Measurements from ENCODE around the gene ATP5ME. TPM values are rescaled to one million over a fixed set of nuclear protein-coding genes. Genes with fewer than 3 reads are reported as not detected.

The ATP5ME gene
- total and polyA plus RNA-seq, 2 of the 13 experiments (the other 11 are each of a cell fraction or from before 2014, with no cell fraction given): 305 to 753 TPM

DNA sequence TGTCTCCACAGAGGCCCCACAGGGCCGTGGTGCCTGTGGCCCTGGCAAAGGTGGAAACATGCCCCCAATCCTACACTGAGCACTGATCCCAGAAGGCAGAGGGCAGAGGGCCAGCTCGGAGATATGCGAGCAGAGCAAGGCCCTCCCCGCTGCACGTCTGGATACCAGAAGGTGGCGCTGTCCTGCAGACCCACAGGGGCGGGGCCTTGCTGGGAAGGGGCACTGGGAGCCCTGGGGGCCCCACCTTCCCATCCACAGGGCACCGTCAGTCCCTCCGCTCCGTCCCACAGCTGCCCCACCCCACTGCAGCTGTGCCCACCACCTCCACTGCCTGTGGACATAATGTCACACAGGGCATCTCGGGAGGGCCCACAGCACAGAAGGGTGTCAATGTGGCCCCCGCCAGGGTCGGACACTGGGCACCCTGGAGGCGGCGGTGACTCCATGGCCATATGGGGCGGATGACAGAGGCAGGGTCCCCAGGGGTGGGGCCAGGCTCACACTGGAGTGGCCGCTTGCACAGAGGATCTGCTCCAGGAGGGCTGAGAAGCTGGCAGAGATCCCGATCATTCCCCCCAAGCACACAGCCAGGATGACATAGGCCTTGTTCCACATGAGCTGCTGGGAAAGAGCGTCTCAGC lies 10.0 kb upstream of the ATP5ME start (continued):
- TF ChIP-seq ZNF556 (CRISPR knock-in tag; IDR thresholded peaks at IDR 0.05; ENCODE audit: borderline replicate concordance) (no peak; the same call in 1 of the 2 replicates), NCOR1 (IDR thresholded peaks at IDR 0.05; ENCODE audit: borderline replicate concordance, low read length) (no peak), FOXA1 (IDR thresholded peaks at IDR 0.05) (no peak), FOXA1 (CRISPR knock-in tag; IDR thresholded peaks at IDR 0.05) (no peak), ZNF883 (CRISPR knock-in tag; IDR thresholded peaks at IDR 0.05; ENCODE audit: not compliant biosample characterization) (no peak), WIZ (CRISPR knock-in tag; IDR thresholded peaks at IDR 0.05) (no peak), NR2F6 (IDR thresholded peaks at IDR 0.05) (no peak), NR2F6 (CRISPR knock-in tag; IDR thresholded peaks at IDR 0.05) (peak; percentile 51; the same call in 1 of the 2 replicates), HNRNPK (IDR thresholded peaks at IDR 0.05; ENCODE audit: low read depth, low read length, poor library complexity, severe bottlenecking) (no peak), MED1 (CRISPR knock-in tag; IDR thresholded peaks at IDR 0.05) (no peak), ZNF160 (CRISPR knock-in tag; IDR thresholded peaks at IDR 0.05) (no peak), CEBPG (CRISPR knock-in tag; IDR thresholded peaks at IDR 0.05) (no peak), ZNF546 (CRISPR knock-in tag; conservative IDR thresholded peaks at IDR 0.05) (no peak), HMGA1 (CRISPR knock-in tag; conservative IDR thresholded peaks at IDR 0.05) (no peak), SOX13 (IDR thresholded peaks at IDR 0.05) (no peak), SOX13 (CRISPR knock-in tag; conservative IDR thresholded peaks at IDR 0.05 in 1 of 2, IDR thresholded peaks at IDR 0.05 in 1 of 2) (peak in 1 of 2 experiments; percentile 50; a peak in 2 of 4 replicates), TBP (CRISPR knock-in tag; IDR thresholded peaks at IDR 0.05) (no peak), ZNF784 (CRISPR knock-in tag; IDR thresholded peaks at IDR 0.05; ENCODE audit: borderline replicate concordance) (no peak), PCBP1 (IDR thresholded peaks at IDR 0.05; ENCODE audit: borderline replicate concordance, low read depth, low read length) (no peak)
- TF ChIP-seq, protein P1, sequence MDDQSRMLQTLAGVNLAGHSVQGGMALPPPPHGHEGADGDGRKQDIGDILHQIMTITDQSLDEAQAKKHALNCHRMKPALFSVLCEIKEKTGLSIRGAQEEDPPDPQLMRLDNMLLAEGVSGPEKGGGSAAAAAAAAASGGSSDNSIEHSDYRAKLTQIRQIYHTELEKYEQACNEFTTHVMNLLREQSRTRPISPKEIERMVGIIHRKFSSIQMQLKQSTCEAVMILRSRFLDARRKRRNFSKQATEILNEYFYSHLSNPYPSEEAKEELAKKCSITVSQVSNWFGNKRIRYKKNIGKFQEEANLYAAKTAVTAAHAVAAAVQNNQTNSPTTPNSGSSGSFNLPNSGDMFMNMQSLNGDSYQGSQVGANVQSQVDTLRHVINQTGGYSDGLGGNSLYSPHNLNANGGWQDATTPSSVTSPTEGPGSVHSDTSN (CRISPR knock-in tag; IDR thresholded peaks at IDR 0.05; ENCODE audit: borderline replicate concordance): no peak
- TF ChIP-seq, protein P2, sequence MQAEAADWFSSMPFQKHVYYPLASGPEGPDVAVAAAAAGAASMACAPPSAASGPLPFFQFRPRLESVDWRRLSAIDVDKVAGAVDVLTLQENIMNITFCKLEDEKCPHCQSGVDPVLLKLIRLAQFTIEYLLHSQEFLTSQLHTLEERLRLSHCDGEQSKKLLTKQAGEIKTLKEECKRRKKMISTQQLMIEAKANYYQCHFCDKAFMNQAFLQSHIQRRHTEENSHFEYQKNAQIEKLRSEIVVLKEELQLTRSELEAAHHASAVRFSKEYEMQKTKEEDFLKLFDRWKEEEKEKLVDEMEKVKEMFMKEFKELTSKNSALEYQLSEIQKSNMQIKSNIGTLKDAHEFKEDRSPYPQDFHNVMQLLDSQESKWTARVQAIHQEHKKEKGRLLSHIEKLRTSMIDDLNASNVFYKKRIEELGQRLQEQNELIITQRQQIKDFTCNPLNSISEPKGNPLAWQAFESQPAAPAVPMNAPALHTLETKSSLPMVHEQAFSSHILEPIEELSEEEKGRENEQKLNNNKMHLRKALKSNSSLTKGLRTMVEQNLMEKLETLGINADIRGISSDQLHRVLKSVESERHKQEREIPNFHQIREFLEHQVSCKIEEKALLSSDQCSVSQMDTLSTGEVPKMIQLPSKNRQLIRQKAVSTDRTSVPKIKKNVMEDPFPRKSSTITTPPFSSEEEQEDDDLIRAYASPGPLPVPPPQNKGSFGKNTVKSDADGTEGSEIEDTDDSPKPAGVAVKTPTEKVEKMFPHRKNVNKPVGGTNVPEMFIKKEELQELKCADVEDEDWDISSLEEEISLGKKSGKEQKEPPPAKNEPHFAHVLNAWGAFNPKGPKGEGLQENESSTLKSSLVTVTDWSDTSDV (CRISPR knock-in tag; IDR thresholded peaks at IDR 0.05): no peak
- TF ChIP-seq, protein P3, sequence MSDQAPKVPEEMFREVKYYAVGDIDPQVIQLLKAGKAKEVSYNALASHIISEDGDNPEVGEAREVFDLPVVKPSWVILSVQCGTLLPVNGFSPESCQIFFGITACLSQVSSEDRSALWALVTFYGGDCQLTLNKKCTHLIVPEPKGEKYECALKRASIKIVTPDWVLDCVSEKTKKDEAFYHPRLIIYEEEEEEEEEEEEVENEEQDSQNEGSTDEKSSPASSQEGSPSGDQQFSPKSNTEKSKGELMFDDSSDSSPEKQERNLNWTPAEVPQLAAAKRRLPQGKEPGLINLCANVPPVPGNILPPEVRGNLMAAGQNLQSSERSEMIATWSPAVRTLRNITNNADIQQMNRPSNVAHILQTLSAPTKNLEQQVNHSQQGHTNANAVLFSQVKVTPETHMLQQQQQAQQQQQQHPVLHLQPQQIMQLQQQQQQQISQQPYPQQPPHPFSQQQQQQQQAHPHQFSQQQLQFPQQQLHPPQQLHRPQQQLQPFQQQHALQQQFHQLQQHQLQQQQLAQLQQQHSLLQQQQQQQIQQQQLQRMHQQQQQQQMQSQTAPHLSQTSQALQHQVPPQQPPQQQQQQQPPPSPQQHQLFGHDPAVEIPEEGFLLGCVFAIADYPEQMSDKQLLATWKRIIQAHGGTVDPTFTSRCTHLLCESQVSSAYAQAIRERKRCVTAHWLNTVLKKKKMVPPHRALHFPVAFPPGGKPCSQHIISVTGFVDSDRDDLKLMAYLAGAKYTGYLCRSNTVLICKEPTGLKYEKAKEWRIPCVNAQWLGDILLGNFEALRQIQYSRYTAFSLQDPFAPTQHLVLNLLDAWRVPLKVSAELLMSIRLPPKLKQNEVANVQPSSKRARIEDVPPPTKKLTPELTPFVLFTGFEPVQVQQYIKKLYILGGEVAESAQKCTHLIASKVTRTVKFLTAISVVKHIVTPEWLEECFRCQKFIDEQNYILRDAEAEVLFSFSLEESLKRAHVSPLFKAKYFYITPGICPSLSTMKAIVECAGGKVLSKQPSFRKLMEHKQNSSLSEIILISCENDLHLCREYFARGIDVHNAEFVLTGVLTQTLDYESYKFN (CRISPR knock-in tag; conservative IDR thresholded peaks at IDR 0.05): no peak

All from HepG2 (cell line).